ENCODE data around the gene FKRP.

GRCh38 chr19:46761418-46761831, 15.6 kb downstream of the FKRP start:
- no peak for TF ChIP-seq CTCF (conservative IDR thresholded peaks at IDR 0.05 in 1 of 2, IDR thresholded peaks at IDR 0.05 in 1 of 2; ENCODE audit: low read depth in 1 of 2, low read length in 2 of 2)
- TF ChIP-seq EZH2 (IDR thresholded peaks at IDR 0.05; ENCODE audit: low read length, missing control alignments): no peak
